HCT116 (cell line): ENCODE data around the gene ENTHD1.

ENCODE experiments used
- CTCF ChIP-seq, 3 experiments: fragments of 200-600 bp in 1 of 3; sonication (generic) in 1 of 3; IDR thresholded peaks in 2 of 3; conservative IDR thresholded peaks in 1 of 3; 2 replicates each; pipeline ENCODE4 v1.5.1; 2012 to 2017; ENCODE audit warnings: low read depth in 2 of 3, low read length in 2 of 3, antibody characterized with exemption in 1 of 3, borderline replicate concordance in 1 of 3, control low read depth in 1 of 3, mild to moderate bottlenecking in 1 of 3, mixed read lengths in 1 of 3, mixed run types in 1 of 3, moderate library complexity in 1 of 3; ENCODE audit not compliant: insufficient read depth in 1 of 3
- EGR1 ChIP-seq: IDR thresholded peaks from 2 replicates; pipeline ENCODE4 v1.6.1; 2012; ENCODE audit warnings: low read depth
- EZH2 ChIP-seq: fragments of 200-600 bp; sonication (generic); IDR thresholded peaks from 2 replicates; pipeline ENCODE4 v1.6.1; 2017; ENCODE audit warnings: antibody characterized with exemption, mixed run types
- POLR2A ChIP-seq: IDR thresholded peaks from 2 replicates; pipeline ENCODE4 v1.7.0; 2011; ENCODE audit warnings: borderline replicate concordance; ENCODE audit not compliant: insufficient read depth, insufficient read length; ENCODE audit errors: extremely low read depth
- REST ChIP-seq: IDR thresholded peaks from 2 replicates; pipeline ENCODE4 v1.6.1; 2012; ENCODE audit warnings: low read depth
- SIN3A ChIP-seq: IDR thresholded peaks from 2 replicates; pipeline ENCODE4 v1.6.1; 2012; ENCODE audit warnings: low read depth
- ZNF274 ChIP-seq: fragments of 200-500 bp; sonication (Bioruptor generic); IDR thresholded peaks from 2 replicates; pipeline ENCODE4 v1.6.1; 2014; ENCODE audit warnings: mild to moderate bottlenecking, low read depth, low read length, inconsistent platforms

GRCh38 chr22:39773503-39773902, 120.1 kb downstream of the ENTHD1 start:
- TF ChIP-seq CTCF (IDR thresholded peaks at IDR 0.05 in 2 of 3, conservative IDR thresholded peaks at IDR 0.05 in 1 of 3; ENCODE audit: borderline replicate concordance in 1 of 3, insufficient read depth in 1 of 3, low read depth in 2 of 3, low read length in 2 of 3), result no peak
- TF ChIP-seq EZH2, result no peak
- TF ChIP-seq REST, result no peak
- TF ChIP-seq EGR1, result no peak
- no peak for TF ChIP-seq POLR2A
- no peak for TF ChIP-seq ZNF274
- no peak for TF ChIP-seq SIN3A
